Suprapubic skin (tissue), 4 donors: ENCODE data around the gene FFAR4. TPM values are rescaled to one million over a fixed set of nuclear protein-coding genes. Genes with fewer than 3 reads are reported as not detected.

ENCODE experiments used
- DNase-seq, 2 donors: peaks; one replicate each; pipeline ENCODE4 v3.0.0-alpha.2; 2019; ENCODE audit warnings: low spot score in 2 of 2
- H3K27ac ChIP-seq: fragments of 200-600 bp; sonication (generic); one replicate; pipeline ENCODE4 v1.5.1; 2019
- H3K27me3 ChIP-seq: fragments of 200-600 bp; sonication (generic); one replicate; pipeline ENCODE4 v1.5.1; 2019
- H3K36me3 ChIP-seq: fragments of 200-600 bp; sonication (generic); one replicate; pipeline ENCODE4 v1.5.1; 2019
- H3K4me1 ChIP-seq: fragments of 200-600 bp; sonication (generic); one replicate; pipeline ENCODE4 v1.5.1; 2019
- H3K4me3 ChIP-seq: fragments of 200-600 bp; sonication (generic); one replicate; pipeline ENCODE4 v1.5.1; 2019; ENCODE audit warnings: mild to moderate bottlenecking
- H3K9me3 ChIP-seq: fragments of 200-600 bp; sonication (generic); one replicate; pipeline ENCODE4 v1.5.1; 2019
- CTCF ChIP-seq, 2 donors: fragments of 200-600 bp in 1 of 2; fragments of 450-650 bp in 1 of 2; sonication (generic) in 1 of 2; IDR thresholded peaks; one replicate each; pipeline ENCODE4 v1.5.1; 2016 to 2019; ENCODE audit warnings: antibody characterized with exemption in 2 of 2, mild to moderate bottlenecking in 1 of 2, moderate library complexity in 1 of 2
- EP300 ChIP-seq: sonication (generic); formaldehyde crosslinking; IDR thresholded peaks from one replicate; pipeline ENCODE4 v1.6.1; 2017; ENCODE audit warnings: antibody characterized with exemption
- POLR2A ChIP-seq, 2 donors: fragments of 450-650 bp; IDR thresholded peaks; one replicate each; pipeline ENCODE4 v1.6.1; 2017; ENCODE audit warnings: antibody characterized with exemption in 2 of 2, mild to moderate bottlenecking in 2 of 2, moderate library complexity in 2 of 2
- POLR2AphosphoS5 ChIP-seq, 3 donors: sonication (generic); formaldehyde crosslinking; IDR thresholded peaks; one replicate each; pipeline ENCODE4 v1.6.1; 2017; ENCODE audit warnings: antibody characterized with exemption in 3 of 3
- WGBS: methylation state at CpG from one replicate; pipeline ENCODE4 v1.1.5; 2018; 5-methylcytosine and 5-hydroxymethylcytosine counted together
- total RNA-seq, 4 donors: library from RNA; depleted of rRNA; stranded (reverse); fragments of >200 nt; gene quantifications; one replicate each; pipeline ENCODE4 v1.1.0, GENCODE V29; 2016

Gene FFAR4
- total RNA-seq, 4 donors from 2014 or later, result 0.36 to 1.3 (median 0.77) TPM

- WGBS, result 30% methylated on average over 10 of the region's 10 CpGs
- no peak for DNase-seq
- TF ChIP-seq POLR2A (IDR thresholded peaks at IDR 0.05), result no peak
- TF ChIP-seq POLR2AphosphoS5 (IDR thresholded peaks at IDR 0.05), result no peak
- TF ChIP-seq CTCF (IDR thresholded peaks at IDR 0.05), result no peak
- TF ChIP-seq EP300, result no peak
- Histone ChIP-seq H3K27ac (no peak overlapping the region), H3K4me3 (no peak overlapping the region), H3K36me3 (no peaks in the 10 kb centered on the region), H3K27me3 (peaks cover 25% of the 10 kb centered on the region), H3K4me1 (no peaks in the 10 kb centered on the region), H3K9me3 (no peaks in the 10 kb centered on the region)
These were observed 6.8 kb downstream of the FFAR4 start for GRCh38 chr10:93573051-93573909.

- DNase-seq, result no peak
- Histone ChIP-seq H3K9me3 (no peaks in the 10 kb centered on the region), H3K27ac (no peak overlapping the region), H3K27me3 (peaks cover 19% of the 10 kb centered on the region), H3K36me3 (no peaks in the 10 kb centered on the region), H3K4me3 (no peak overlapping the region), H3K4me1 (no peaks in the 10 kb centered on the region)
- TF ChIP-seq CTCF (IDR thresholded peaks at IDR 0.05), result no peak
- 57% methylated on average over 3 of the region's 3 CpGs for WGBS
These were observed 7.5 kb downstream of the FFAR4 start for GRCh38 chr10:93573924-93574323.

GRCh38 chr10:93576888-93577287 lies 10.4 kb downstream of the FFAR4 start:
- H3K4me3 ChIP-seq, result no peak overlapping the region
- TF ChIP-seq POLR2A (IDR thresholded peaks at IDR 0.05) (no peak), POLR2AphosphoS5 (IDR thresholded peaks at IDR 0.05) (no peak), CTCF (IDR thresholded peaks at IDR 0.05) (no peak), EP300 (no peak)
- no peaks in the 10 kb centered on the region for H3K4me1 ChIP-seq
- H3K27me3 ChIP-seq, result peaks cover 6% of the 10 kb centered on the region
- no peak for DNase-seq
- whole genome bisulfite sequencing, result 53% methylated on average over 3 of the region's 3 CpGs
- no peak overlapping the region for H3K27ac ChIP-seq
- no peaks in the 10 kb centered on the region for H3K36me3 ChIP-seq
- H3K9me3 ChIP-seq, result no peaks in the 10 kb centered on the region

- no peak for DNase-seq
- no peaks in the 10 kb centered on the region for H3K9me3 ChIP-seq
- no peaks in the 10 kb centered on the region for H3K4me1 ChIP-seq
These were observed 11.1 kb downstream of the FFAR4 start for GRCh38 chr10:93577565-93577964.

More at GRCh38 chr10:93577565-93577964, 11.1 kb downstream of the FFAR4 start:
- Histone ChIP-seq H3K36me3 (no peaks in the 10 kb centered on the region), H3K4me3 (no peak overlapping the region), H3K27me3 (peaks cover 3% of the 10 kb centered on the region), H3K27ac (no peak overlapping the region)
- TF ChIP-seq CTCF (IDR thresholded peaks at IDR 0.05), result no peak
- TF ChIP-seq POLR2AphosphoS5 (IDR thresholded peaks at IDR 0.05), result no peak
- TF ChIP-seq POLR2A (IDR thresholded peaks at IDR 0.05), result no peak
- no peak for TF ChIP-seq EP300
- WGBS, result 88% methylated on average over 3 of the region's 3 CpGs
